Renal cortex interstitium (tissue), 15 donors: ENCODE data around the gene PCK2. TPM values are rescaled to one million over a fixed set of nuclear protein-coding genes. Genes with fewer than 3 reads are reported as not detected.
"Not testable (repeated sequence)": the region's sequence is repeated elsewhere in the genome, so short reads cannot be mapped to it uniquely, and the experiment has no call there.

Source experiments
- DNase-seq, 11 donors: peaks; one replicate each; pipeline ENCODE4 v3.0.0-alpha.2; 2013; ENCODE audit warnings: low read depth in 9 of 11, low spot score in 4 of 11; ENCODE audit errors: extremely low read depth in 1 of 11
- long read RNA-seq, 16 experiments: transcript quantifications; one replicate each; lab custom pipeline, GENCODE V29; 2026
- polyA plus RNA-seq, 3 donors: library from polyadenylated mRNA; unstranded; fragments of 120-200 nt; gene quantifications; one replicate each; pipeline ENCODE4 v1.2.1, GENCODE V29; 2013; ENCODE audit not compliant: insufficient read length in 3 of 3

The PCK2 gene
- polyA plus RNA-seq = 10 to 100 TPM; 28.9 to 37.3 (median 34.4) TPM
- long read RNA-seq, donor 1, transcript PCK2-201 (10 exons, 2,357 nt) = major isoform, 9 of 9 reads
- long read RNA-seq, donor 1, partial matches to known transcripts = 0 of 9 reads
- long read RNA-seq, donor 1, other reads (novel, unspliced or antisense) = 0 of 9 reads
- long read RNA-seq, donor 2, transcript PCK2-201 (10 exons, 2,357 nt) = major isoform, 10 of 22 reads
- long read RNA-seq, donor 2, partial matches to known transcripts = 12 of 22 reads
- long read RNA-seq, donor 2, other reads (novel, unspliced or antisense) = 0 of 22 reads
- long read RNA-seq, donor 3, transcript PCK2-201 (10 exons, 2,357 nt) = major isoform, 15 of 22 reads
- long read RNA-seq, donor 3, partial matches to known transcripts = 6 of 22 reads
- long read RNA-seq, donor 3, other reads (novel, unspliced or antisense) = 0 of 22 reads
- long read RNA-seq, donor 4, transcript PCK2-201 (10 exons, 2,357 nt) = major isoform, 5 of 39 reads
- long read RNA-seq, donor 4, partial matches to known transcripts = 33 of 39 reads
- long read RNA-seq, donor 4, other reads (novel, unspliced or antisense) = 0 of 39 reads
- long read RNA-seq, donor 5 = 0 reads
- long read RNA-seq, donor 6, transcript PCK2-201 (10 exons, 2,357 nt) = major isoform, 10 of 11 reads
- long read RNA-seq, donor 6, partial matches to known transcripts = 0 of 11 reads
- long read RNA-seq, donor 6, other reads (novel, unspliced or antisense) = 0 of 11 reads
- long read RNA-seq, donor 7, transcript PCK2-201 (10 exons, 2,357 nt) = major isoform, 10 of 17 reads
- long read RNA-seq, donor 7, partial matches to known transcripts = 6 of 17 reads
- long read RNA-seq, donor 7, other reads (novel, unspliced or antisense) = 0 of 17 reads
- long read RNA-seq, donor 8 = 0 reads
- long read RNA-seq, donor 9, partial matches to known transcripts = 5 of 7 reads
- long read RNA-seq, donor 9, other reads (novel, unspliced or antisense) = 0 of 7 reads
- long read RNA-seq, donor 10, transcript PCK2-201 (10 exons, 2,357 nt) = major isoform, 6 of 13 reads
- long read RNA-seq, donor 10, partial matches to known transcripts = 6 of 13 reads
- long read RNA-seq, donor 10, other reads (novel, unspliced or antisense) = 0 of 13 reads
- long read RNA-seq, donor 11, transcript PCK2-201 (10 exons, 2,357 nt) = major isoform, 15 of 22 reads
- long read RNA-seq, donor 11, partial matches to known transcripts = 7 of 22 reads
- long read RNA-seq, donor 11, other reads (novel, unspliced or antisense) = 0 of 22 reads
- long read RNA-seq, donor 12, partial matches to known transcripts = 0 of 2 reads
- long read RNA-seq, donor 12, other reads (novel, unspliced or antisense) = 0 of 2 reads
- long read RNA-seq, donor 13 = 0 reads
- long read RNA-seq, donor 14, transcript PCK2-201 (10 exons, 2,357 nt) = major isoform, 8 of 8 reads
- long read RNA-seq, donor 14, partial matches to known transcripts = 0 of 8 reads
- long read RNA-seq, donor 14, other reads (novel, unspliced or antisense) = 0 of 8 reads
- long read RNA-seq, donor 15, partial matches to known transcripts = 0 of 3 reads
- long read RNA-seq, donor 15, other reads (novel, unspliced or antisense) = 0 of 3 reads
- long read RNA-seq, donor 16, transcript PCK2-201 (10 exons, 2,357 nt) = major isoform, 23 of 120 reads
- long read RNA-seq, donor 16, partial matches to known transcripts = 94 of 120 reads
- long read RNA-seq, donor 16, other reads (novel, unspliced or antisense) = 0 of 120 reads

- DNase-seq = peak in 9 of 11 donors; percentile 47 to 80 (median 67)
Observed at GRCh38 chr14:24093901-24094840, at the start of gene PCK2. Gene PCK2, plus strand, starts transcription at chr14:24094311. Its CDS starts 95 bp downstream, at chr14:24094406.

- not testable (repeated sequence) for DNase-seq
Observed at GRCh38 chr14:24049002-24049401, 45.1 kb upstream of the PCK2 start.

GRCh38 chr14:24050753-24051152, 43.4 kb upstream of the PCK2 start:
- not testable (repeated sequence) for DNase-seq

GRCh38 chr14:24051176-24051788, 42.8 kb upstream of the PCK2 start:
- DNase-seq = peak in 4 of 11 donors; percentile 7 to 20 (median 18)

- DNase-seq = peak in 10 of 11 donors; percentile 27 to 77 (median 66)
Observed at GRCh38 chr14:24051789-24052655, 42.1 kb upstream of the PCK2 start, which contains the start of gene CARMIL3. Gene CARMIL3, plus strand, starts transcription at chr14:24052009. Its CDS starts 145 bp downstream, at chr14:24052154.

- no peak for DNase-seq
Observed at GRCh38 chr14:24052656-24053547, 41.2 kb upstream of the PCK2 start.

- no peak for DNase-seq
Observed at GRCh38 chr14:24053548-24054323, 40.4 kb upstream of the PCK2 start.

- DNase-seq = no peak
Observed at GRCh38 chr14:24054324-24054641, 39.8 kb upstream of the PCK2 start.

- no peak for DNase-seq
Observed at GRCh38 chr14:24054646-24055045, 39.5 kb upstream of the PCK2 start.

GRCh38 chr14:24055971-24056799, 37.9 kb upstream of the PCK2 start:
- DNase-seq = no peak

GRCh38 chr14:24056800-24057184, 37.3 kb upstream of the PCK2 start:
- DNase-seq = no peak

- DNase-seq = no peak
Observed at GRCh38 chr14:24057271-24057670, 36.8 kb upstream of the PCK2 start.

- DNase-seq = no peak
Observed at GRCh38 chr14:24057867-24058259, 36.2 kb upstream of the PCK2 start.
